Measurements from ENCODE around the gene GRIFIN. TPM values are rescaled to one million over a fixed set of nuclear protein-coding genes. Genes with fewer than 3 reads are reported as not detected.

The GRIFIN gene
- polyA plus RNA-seq, 1 donor (not counting 4 experiments of a cell fraction or from before 2014, with no cell fraction given) = not detected

DNA sequence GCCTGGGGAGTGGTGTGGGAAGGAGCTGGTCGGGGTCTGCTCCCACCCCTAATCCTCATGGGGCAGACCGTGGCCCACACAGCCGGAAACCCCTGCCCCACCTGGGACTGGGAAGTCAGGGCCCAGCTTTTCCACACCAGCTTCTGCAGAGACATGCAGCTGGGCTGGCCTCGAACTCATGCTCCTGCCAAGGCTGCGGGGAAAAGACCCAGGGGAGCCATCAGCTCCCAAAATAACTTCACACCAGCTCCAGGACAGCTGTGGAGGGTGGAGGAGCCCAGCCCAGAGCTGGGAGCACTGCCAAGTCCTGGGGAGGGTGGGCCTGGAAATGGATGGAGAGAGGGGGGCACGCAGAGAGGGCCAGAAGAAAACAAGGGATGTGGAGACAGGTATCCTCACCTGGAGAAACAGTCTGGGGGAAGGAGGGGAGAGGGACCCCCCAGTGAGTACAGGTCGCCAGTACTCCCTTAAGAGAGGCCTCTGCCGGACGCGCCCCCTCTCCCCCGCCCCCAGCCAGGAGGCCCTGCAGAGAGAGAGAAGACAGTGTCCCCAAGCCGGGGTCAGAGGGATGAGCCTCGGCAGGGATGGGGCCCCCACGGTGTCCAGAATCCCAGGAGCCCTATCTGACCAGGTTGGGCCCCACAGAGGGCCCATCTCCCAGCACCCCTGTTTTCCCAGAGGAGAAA, 11.5 kb upstream of the GRIFIN start:
- FAIRE-seq = no peak
- no peak overlapping the region for H3K9ac ChIP-seq (ENCODE audit: control insufficient read depth, extremely low read depth, insufficient read depth, low read length)
- H3K4me3 ChIP-seq (ENCODE audit: control insufficient read depth in 2 of 3, extremely low read depth in 1 of 3, insufficient read depth in 2 of 3, low read depth in 1 of 3, low read length in 3 of 3) = no peak overlapping the region
- no peaks in the 10 kb centered on the region for H3K36me3 ChIP-seq (ENCODE audit: control insufficient read depth in 2 of 2, extremely low read depth in 1 of 2, insufficient read depth in 2 of 2, low read length in 2 of 2)
- H3K4me1 ChIP-seq (ENCODE audit: control insufficient read depth, extremely low read depth, insufficient read depth, low read length) = no peaks in the 10 kb centered on the region
- no peaks in the 10 kb centered on the region for H4K20me1 ChIP-seq (ENCODE audit: control insufficient read depth, extremely low read depth, insufficient read depth, low read length)
- H3K4me2 ChIP-seq (ENCODE audit: control insufficient read depth, extremely low read depth, insufficient read depth, low read depth, low read length) = no peak overlapping the region
- no peak overlapping the region for H3K27ac ChIP-seq (ENCODE audit: control insufficient read depth, insufficient read depth, low read length)
- DNase-seq (ENCODE audit: low read depth, low spot score) = no peak
- no peaks in the 10 kb centered on the region for H3K79me2 ChIP-seq (ENCODE audit: control insufficient read depth, insufficient read depth, low read length)
- H3K9me1 ChIP-seq (ENCODE audit: control insufficient read depth, extremely low read depth, insufficient read depth, low read length) = no peaks in the 10 kb centered on the region
- dilution Hi-C loops (cut with MboI; ENCODE audit: extremely low pct_ligation_motif_present, low sequenced_read_pairs) = no loop called here
- H3K27me3 ChIP-seq (ENCODE audit: control insufficient read depth, extremely low read depth, insufficient read depth, low read length) = peaks cover 5% of the 10 kb centered on the region
- no peak for TF ChIP-seq EZH2 (IDR thresholded peaks at IDR 0.05; ENCODE audit: low read length)
- TF ChIP-seq, protein P1, sequence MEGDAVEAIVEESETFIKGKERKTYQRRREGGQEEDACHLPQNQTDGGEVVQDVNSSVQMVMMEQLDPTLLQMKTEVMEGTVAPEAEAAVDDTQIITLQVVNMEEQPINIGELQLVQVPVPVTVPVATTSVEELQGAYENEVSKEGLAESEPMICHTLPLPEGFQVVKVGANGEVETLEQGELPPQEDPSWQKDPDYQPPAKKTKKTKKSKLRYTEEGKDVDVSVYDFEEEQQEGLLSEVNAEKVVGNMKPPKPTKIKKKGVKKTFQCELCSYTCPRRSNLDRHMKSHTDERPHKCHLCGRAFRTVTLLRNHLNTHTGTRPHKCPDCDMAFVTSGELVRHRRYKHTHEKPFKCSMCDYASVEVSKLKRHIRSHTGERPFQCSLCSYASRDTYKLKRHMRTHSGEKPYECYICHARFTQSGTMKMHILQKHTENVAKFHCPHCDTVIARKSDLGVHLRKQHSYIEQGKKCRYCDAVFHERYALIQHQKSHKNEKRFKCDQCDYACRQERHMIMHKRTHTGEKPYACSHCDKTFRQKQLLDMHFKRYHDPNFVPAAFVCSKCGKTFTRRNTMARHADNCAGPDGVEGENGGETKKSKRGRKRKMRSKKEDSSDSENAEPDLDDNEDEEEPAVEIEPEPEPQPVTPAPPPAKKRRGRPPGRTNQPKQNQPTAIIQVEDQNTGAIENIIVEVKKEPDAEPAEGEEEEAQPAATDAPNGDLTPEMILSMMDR (optimal IDR thresholded peaks at IDR 0.05 in 1 of 3, IDR thresholded peaks at IDR 0.05 in 1 of 3, conservative IDR thresholded peaks at IDR 0.05 in 1 of 3; ENCODE audit: extremely low read depth in 1 of 3, insufficient read depth in 2 of 3, low read length in 3 of 3) = no peak
- H2AFZ ChIP-seq (ENCODE audit: control insufficient read depth, low read length) = no peak overlapping the region
- H3K9me3 ChIP-seq (ENCODE audit: control insufficient read depth, low read depth, low read length) = no peaks in the 10 kb centered on the region

DNA sequence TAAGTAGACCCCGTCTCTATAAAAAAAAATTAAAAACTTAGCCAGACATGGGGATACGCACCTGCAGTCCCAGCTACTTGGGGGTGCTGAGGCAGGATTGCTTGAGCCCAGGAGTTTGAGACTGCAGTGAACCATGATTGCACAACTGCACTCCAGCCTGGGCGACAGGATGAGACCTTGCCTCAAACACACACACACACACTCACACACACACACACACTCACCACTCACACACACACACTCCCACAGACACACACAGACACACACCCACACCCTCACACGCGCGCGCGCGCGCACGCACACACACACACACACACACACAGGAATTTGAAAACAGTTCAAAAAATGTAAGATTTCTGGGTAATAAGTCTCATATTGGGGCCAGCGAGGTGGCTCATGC, 8.7 kb upstream of the GRIFIN start:
- Histone ChIP-seq H4K20me1 (ENCODE audit: control insufficient read depth, extremely low read depth, insufficient read depth, low read length) (no peaks in the 10 kb centered on the region), H3K4me1 (ENCODE audit: control insufficient read depth, extremely low read depth, insufficient read depth, low read length) (no peaks in the 10 kb centered on the region), H3K36me3 (ENCODE audit: control insufficient read depth in 2 of 2, extremely low read depth in 1 of 2, insufficient read depth in 2 of 2, low read length in 2 of 2) (no peaks in the 10 kb centered on the region), H3K27me3 (ENCODE audit: control insufficient read depth, extremely low read depth, insufficient read depth, low read length) (peaks cover 6% of the 10 kb centered on the region), H3K9ac (ENCODE audit: control insufficient read depth, extremely low read depth, insufficient read depth, low read length) (no peak overlapping the region), H3K9me3 (ENCODE audit: control insufficient read depth, low read depth, low read length) (no peaks in the 10 kb centered on the region), H3K79me2 (ENCODE audit: control insufficient read depth, insufficient read depth, low read length) (no peaks in the 10 kb centered on the region), H2AFZ (ENCODE audit: control insufficient read depth, low read length) (no peak overlapping the region), H3K9me1 (ENCODE audit: control insufficient read depth, extremely low read depth, insufficient read depth, low read length) (no peaks in the 10 kb centered on the region), H3K4me2 (ENCODE audit: control insufficient read depth, extremely low read depth, insufficient read depth, low read depth, low read length) (no peak overlapping the region), H3K27ac (ENCODE audit: control insufficient read depth, insufficient read depth, low read length) (no peak overlapping the region), H3K4me3 (ENCODE audit: control insufficient read depth in 2 of 3, extremely low read depth in 1 of 3, insufficient read depth in 2 of 3, low read depth in 1 of 3, low read length in 3 of 3) (no peak overlapping the region)
- dilution Hi-C loops (cut with MboI; ENCODE audit: extremely low pct_ligation_motif_present, low sequenced_read_pairs) = no loop called here
- DNase-seq (ENCODE audit: low read depth, low spot score) (no peak), FAIRE-seq (no peak)
- TF ChIP-seq EZH2 (IDR thresholded peaks at IDR 0.05; ENCODE audit: low read length) = no peak
- TF ChIP-seq, protein P1 (optimal IDR thresholded peaks at IDR 0.05 in 1 of 3, IDR thresholded peaks at IDR 0.05 in 1 of 3, conservative IDR thresholded peaks at IDR 0.05 in 1 of 3; ENCODE audit: extremely low read depth in 1 of 3, insufficient read depth in 2 of 3, low read length in 3 of 3) = no peak
